GM18873 (cell line): ENCODE data around the gene KRTAP2-3.
"Not testable (repeated sequence)": the region's sequence is repeated elsewhere in the genome, so short reads cannot be mapped to it uniquely, and the experiment has no call there.

Experiments used
- ATAC-seq: cut with Tn5 transposase; IDR thresholded peaks from one replicate; pipeline ENCODE4 v1.9.1; 2021; ENCODE audit warnings: mild to moderate bottlenecking, moderate library complexity, moderate number of reproducible peaks; ENCODE audit not compliant: unreplicated experiment, low FRiP score

KRTAP2-3 gene

GRCh38 chr17:41060052-41060604, at the start of gene KRTAP2-3:
KRTAP2-3 (minus strand) TSS chr17:41060114; CDS start chr17:41060050, 64 bp downstream.
- ATAC-seq: no peak

GRCh38 chr17:41108728-41109386, 48.9 kb upstream of the KRTAP2-3 start:
- ATAC-seq: not testable (repeated sequence)

DNA sequence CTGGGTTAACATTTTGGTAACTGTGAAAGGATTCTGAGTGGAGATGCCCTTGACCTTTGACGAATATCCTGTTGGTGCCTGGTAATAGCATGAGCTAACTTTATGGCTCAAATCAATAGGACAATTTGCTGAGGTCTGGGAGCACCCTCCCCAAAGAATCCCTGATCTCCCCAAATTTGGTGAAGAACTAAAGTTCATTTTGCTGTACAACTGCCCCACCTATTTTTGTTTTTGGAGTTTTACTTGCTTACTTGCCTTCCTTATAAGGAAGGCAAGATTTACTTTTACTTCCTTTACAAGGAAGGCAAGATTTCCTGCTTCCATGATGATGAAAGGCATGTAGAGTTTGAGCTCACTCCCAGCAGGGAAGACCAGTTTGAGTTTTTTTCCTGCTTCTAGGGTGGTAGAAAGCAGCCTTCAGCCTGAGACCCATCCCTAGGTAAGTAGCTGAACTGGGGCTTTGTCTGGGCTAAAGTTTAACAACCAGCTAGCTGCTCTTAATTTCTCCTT, 48.1 kb upstream of the KRTAP2-3 start:
- no peak for ATAC-seq

GRCh38 chr17:41105347-41105746, 45.4 kb upstream of the KRTAP2-3 start, which contains the start of gene KRTAP4-9:
KRTAP4-9 (plus strand) TSS chr17:41105389; CDS start chr17:41105389, 0 bp downstream.
- not testable (repeated sequence) for ATAC-seq

GRCh38 chr17:41104386-41105038, 44.6 kb upstream of the KRTAP2-3 start:
- ATAC-seq: not testable (repeated sequence)

DNA sequence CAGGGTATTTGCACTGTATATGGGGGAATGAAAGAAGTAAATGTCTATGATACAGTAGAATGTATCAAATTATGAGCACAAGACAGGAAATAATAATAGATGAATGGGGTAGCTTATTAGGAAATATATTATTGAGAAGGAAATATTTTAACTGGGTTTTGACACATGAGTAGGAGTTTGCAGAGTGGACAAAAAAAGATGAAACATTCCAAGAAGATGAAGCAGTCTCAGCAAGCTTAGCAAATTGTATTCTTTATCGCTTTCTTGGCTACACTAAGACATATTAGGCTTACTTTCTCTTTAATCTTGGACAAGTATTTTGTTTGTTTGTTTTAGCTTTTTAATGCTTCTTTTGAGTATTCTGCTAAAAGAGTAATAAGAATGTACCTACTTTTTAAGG, 44.0 kb upstream of the KRTAP2-3 start:
- no peak for ATAC-seq

GRCh38 chr17:41101586-41102259, 41.8 kb upstream of the KRTAP2-3 start, which contains the start of gene KRTAP4-16:
KRTAP4-16 (minus strand) TSS chr17:41102209; CDS start chr17:41102209, 0 bp downstream.
- no peak for ATAC-seq

DNA sequence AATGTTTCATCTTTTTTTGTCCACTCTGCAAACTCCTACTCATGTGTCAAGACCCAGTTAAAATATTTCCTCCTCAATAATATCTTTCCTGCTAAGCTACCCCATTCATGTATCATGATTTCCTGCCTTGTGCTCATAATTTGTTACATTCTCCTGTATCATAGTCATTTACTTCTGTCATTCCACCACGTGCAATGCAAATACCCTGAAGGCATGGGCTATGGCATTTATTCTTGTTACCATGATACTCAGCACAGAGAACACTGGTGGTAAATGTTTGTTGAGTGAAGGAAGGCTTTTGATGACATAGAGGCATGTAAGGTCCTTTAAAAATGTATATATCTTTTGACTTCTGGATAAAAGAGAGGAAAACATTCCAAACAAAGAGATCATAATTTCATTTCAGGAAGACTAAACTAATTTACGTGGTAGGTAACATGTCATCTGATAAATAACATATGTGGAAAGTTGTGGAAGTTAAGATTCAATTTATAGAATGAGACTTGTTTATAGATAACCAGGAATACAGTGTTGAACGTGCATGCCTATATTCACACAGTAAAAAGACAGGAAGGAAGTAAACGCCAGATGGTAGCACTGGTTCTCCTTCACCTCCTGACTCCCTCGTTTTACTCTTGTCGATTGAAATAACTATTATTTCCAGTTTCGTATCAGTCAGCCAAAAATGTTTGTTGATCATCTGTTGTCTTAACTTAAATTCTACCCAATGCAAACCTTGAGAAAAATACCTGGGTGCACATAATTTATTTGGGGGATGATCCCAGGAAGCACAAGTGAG, 40.0 kb upstream of the KRTAP2-3 start:
- not testable (repeated sequence) for ATAC-seq

- no peak for ATAC-seq
Measured at GRCh38 chr17:41098481-41098880, 38.6 kb upstream of the KRTAP2-3 start.

DNA sequence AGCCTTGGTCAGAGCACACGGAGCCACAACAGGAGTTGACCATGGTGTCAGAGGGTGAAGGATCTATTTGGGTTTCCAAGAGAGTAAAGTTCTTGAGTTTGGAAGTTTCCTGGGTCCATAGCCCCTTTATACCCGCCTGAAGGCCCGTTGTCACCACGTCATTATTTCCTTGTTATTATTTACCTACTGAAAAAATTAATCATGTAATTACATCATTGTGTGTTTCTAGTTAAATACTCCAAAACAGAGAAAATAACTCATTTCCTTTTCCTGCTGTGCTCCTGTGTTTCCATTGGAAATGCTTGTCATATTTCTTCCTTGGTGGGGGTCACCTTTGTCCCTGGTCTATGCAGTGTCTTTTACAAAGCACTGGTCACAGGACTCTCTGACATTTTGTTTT, 38.1 kb upstream of the KRTAP2-3 start, which contains the start of gene KRTAP4-8:
KRTAP4-8 (minus strand) TSS at position 101 of the 400 bp plus-strand sequence; CDS start at position 43, 58 bp downstream.
- no peak for ATAC-seq

DNA sequence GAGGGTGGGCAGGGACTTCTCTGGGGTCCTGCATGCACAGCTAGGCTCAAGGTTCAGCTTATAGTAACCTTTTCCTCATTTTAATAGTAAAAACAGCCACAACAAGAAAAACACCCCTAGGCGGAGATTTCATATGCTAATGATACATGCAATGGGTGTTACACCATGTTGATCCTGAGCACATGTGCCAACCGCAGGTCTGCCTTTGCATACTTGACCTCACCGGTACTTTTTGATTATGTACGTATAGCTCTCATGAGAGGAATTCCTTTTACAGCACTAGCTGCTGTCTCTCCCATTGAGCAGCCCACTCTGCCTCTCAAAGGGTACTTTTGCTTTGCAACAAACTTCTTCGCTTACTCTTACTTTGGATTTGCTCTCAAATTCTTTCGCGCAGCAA, 36.1 kb upstream of the KRTAP2-3 start:
- ATAC-seq: no peak

- not testable (repeated sequence) for ATAC-seq
Measured at GRCh38 chr17:41088760-41089352, 28.9 kb upstream of the KRTAP2-3 start.

DNA sequence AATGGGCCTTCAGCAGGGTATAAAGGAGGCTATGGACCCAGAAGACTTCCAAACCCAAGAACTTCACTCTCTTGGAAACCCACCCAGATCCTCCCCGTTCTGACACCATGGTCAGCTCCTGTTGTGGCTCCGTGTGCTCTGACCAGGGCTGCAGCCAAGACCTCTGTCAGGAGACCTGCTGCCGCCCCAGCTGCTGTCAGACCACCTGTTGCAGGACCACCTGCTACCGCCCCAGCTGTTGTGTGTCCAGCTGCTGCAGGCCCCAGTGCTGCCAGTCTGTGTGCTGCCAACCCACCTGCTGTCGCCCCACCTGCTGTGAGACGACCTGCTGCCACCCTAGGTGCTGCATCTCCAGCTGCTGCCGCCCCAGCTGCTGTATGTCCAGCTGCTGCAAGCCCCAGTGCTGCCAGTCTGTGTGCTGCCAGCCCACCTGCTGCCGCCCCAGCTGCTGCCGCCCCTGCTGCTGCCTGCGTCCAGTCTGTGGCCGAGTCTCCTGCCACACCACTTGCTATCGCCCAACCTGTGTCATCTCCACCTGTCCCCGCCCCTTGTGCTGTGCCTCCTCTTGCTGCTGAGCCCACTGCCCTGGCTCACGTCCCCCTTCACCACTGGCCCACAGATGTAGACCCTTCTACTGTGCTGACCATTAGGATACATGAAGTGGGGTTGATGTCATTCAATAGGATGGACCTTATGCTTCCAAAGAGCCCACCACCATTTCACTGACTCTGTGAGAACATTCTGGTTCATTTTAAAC, 24.4 kb upstream of the KRTAP2-3 start, which contains the start of gene KRTAP4-7:
KRTAP4-7 (plus strand) TSS at position 51 of the 757 bp plus-strand sequence; CDS start at position 108, 57 bp downstream.
- ATAC-seq: not testable (repeated sequence)

DNA sequence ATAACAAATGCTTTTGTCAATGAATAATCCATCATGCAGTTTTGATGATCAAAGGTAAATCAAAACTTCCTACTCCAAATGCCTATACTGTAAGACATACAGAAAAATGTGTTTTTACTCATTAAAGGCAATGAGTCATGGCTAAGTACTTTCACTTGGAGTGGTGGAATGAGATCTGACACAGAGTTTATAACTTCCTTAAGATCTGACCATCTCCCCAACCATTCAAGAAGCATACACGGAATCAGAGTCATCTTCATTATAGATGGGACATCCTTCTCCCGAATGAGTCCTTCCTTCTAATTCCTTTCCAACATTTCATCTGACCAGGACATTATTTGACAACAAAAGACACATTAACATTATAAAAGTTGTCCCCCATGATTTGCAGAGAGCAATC, 23.5 kb upstream of the KRTAP2-3 start:
- ATAC-seq: not testable (repeated sequence)

DNA sequence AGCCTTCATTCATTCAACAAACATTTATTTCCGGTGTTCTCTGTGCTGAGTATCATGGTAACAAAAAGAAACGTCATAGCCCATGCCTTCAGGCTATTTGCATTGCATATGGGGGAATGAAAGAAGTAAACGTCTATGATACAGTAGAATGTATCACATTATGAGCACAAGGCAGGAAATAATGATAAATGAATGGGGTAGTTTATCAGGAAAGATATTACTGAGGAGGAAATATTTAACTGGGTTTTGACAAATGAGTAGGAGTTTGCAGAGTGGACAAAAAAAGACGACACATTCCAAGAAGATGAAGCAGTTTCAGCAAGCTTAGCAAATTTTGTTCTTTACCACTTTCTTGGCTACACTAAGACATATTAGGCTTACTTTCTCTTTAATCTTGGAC, 22.7 kb upstream of the KRTAP2-3 start:
- ATAC-seq: no peak

DNA sequence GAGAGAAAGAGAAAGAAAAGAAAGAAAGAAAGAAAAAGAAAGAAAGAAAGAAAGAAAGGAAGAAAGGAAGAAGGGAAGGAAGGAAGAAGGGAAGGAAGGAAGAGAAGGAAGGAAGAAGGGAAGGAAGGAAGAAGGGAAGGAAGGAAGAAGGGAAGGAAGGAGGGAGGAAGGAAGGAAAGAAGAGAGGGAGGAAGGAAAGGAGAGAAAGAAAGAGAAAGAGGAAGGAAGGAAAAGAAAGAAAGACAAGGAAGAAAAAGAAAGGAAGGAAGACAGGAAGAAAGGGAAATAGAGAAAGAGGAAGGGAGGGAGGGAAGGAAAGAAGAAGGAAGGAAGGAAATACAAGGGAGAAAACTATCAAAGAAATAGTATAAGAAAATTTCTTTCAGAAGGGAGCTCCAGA, 16.9 kb upstream of the KRTAP2-3 start:
- no peak for ATAC-seq

GRCh38 chr17:41073676-41074075, 13.8 kb upstream of the KRTAP2-3 start:
- no peak for ATAC-seq

GRCh38 chr17:41071606-41072360, 11.9 kb upstream of the KRTAP2-3 start:
- no peak for ATAC-seq
